Esophagus squamous epithelium (tissue), 4 donors: ENCODE measurements around the gene TAOK3.

Experiments
- POLR2A ChIP-seq, 4 donors: fragments of 450-650 bp; IDR thresholded peaks; one replicate each; pipeline ENCODE4 v1.6.1; 2017; ENCODE audit warnings: antibody characterized with exemption in 4 of 4, mild to moderate bottlenecking in 4 of 4, moderate library complexity in 3 of 4
- TF ChIP-seq, protein P1 (sequence below), 6 experiments: fragments of 450-650 bp in 4 of 6; fragments of 200-600 bp in 2 of 6; sonication (generic) in 2 of 6; IDR thresholded peaks; one replicate each; pipeline ENCODE4 v1.5.1; 2016 to 2019; ENCODE audit warnings: antibody characterized with exemption in 6 of 6, mild to moderate bottlenecking in 4 of 6, moderate library complexity in 4 of 6

DNA sequence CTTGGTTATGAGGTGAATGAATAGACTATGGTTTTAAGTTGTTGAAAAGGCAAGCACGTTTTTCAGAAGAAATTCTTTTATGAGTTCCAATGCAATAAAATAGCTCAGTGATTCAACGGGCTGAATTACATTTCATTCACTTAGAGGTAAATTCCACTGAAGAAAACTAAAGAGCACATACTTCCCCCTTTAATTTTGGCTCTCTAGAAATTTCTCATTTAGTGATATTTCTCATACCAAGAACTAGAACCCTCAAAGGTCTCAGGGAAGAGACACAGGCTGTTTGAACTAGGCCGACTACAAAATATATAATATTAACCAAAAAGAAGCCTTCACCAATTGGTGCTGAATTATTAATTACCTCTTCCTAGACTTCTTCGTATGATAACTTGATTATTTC lies 68.6 kb downstream of the TAOK3 start:
- TF ChIP-seq, protein P1, sequence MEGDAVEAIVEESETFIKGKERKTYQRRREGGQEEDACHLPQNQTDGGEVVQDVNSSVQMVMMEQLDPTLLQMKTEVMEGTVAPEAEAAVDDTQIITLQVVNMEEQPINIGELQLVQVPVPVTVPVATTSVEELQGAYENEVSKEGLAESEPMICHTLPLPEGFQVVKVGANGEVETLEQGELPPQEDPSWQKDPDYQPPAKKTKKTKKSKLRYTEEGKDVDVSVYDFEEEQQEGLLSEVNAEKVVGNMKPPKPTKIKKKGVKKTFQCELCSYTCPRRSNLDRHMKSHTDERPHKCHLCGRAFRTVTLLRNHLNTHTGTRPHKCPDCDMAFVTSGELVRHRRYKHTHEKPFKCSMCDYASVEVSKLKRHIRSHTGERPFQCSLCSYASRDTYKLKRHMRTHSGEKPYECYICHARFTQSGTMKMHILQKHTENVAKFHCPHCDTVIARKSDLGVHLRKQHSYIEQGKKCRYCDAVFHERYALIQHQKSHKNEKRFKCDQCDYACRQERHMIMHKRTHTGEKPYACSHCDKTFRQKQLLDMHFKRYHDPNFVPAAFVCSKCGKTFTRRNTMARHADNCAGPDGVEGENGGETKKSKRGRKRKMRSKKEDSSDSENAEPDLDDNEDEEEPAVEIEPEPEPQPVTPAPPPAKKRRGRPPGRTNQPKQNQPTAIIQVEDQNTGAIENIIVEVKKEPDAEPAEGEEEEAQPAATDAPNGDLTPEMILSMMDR (IDR thresholded peaks at IDR 0.05) = no peak
- TF ChIP-seq POLR2A (IDR thresholded peaks at IDR 0.05) = no peak
